Measurements from ENCODE around the gene PTDSS2. TPM values are rescaled to one million over a fixed set of nuclear protein-coding genes. Genes with fewer than 3 reads are reported as not detected.

The PTDSS2 gene
- total and polyA plus RNA-seq, 2 of the 13 experiments (the other 11 are each of a cell fraction or from before 2014, with no cell fraction given) = 21.7 to 26.4 TPM

DNA sequence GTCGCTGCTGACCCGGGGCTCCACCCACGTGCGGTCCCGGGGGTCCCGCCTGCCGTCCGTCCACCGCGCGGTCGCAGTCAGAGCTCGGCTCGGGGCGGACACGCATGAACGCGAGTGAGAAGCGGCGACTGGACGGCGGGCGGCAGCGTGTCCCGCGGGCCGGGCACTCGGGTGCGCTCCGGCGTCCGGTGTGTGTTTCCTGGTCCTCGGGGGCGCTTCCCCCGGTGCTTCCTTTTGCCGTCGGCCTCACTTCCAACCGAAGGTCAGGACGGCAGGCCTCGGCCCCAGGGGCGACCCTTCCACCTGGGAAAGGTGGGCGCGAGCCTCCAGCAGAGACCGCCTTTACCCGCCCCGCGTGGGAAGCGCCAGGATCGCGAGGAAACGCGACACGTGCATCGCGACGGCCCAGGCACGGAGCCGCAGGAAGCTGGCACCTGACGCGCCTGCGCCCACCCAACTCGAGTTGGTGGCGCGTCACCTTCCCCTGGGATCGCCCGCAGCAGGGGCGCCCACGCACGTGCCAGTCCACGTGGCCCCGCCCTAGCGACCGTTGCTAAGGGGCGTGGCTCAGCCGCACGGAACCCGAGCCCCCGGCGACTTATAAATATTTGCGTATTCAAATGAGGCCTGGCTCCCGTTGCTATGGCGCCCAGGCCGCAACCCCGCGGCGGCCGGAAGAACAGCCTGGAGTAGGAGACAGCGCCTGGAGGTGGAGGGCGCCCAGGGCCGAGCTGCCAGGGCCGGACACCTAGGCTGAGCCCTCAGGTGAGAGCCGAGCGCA is 87.0 kb downstream of the PTDSS2 start, which contains the start of gene LRRC56 (continued):
- TF ChIP-seq, protein P1, sequence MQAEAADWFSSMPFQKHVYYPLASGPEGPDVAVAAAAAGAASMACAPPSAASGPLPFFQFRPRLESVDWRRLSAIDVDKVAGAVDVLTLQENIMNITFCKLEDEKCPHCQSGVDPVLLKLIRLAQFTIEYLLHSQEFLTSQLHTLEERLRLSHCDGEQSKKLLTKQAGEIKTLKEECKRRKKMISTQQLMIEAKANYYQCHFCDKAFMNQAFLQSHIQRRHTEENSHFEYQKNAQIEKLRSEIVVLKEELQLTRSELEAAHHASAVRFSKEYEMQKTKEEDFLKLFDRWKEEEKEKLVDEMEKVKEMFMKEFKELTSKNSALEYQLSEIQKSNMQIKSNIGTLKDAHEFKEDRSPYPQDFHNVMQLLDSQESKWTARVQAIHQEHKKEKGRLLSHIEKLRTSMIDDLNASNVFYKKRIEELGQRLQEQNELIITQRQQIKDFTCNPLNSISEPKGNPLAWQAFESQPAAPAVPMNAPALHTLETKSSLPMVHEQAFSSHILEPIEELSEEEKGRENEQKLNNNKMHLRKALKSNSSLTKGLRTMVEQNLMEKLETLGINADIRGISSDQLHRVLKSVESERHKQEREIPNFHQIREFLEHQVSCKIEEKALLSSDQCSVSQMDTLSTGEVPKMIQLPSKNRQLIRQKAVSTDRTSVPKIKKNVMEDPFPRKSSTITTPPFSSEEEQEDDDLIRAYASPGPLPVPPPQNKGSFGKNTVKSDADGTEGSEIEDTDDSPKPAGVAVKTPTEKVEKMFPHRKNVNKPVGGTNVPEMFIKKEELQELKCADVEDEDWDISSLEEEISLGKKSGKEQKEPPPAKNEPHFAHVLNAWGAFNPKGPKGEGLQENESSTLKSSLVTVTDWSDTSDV (CRISPR knock-in tag; IDR thresholded peaks at IDR 0.05) = no peak
- TF ChIP-seq ZNF20 (CRISPR knock-in tag; IDR thresholded peaks at IDR 0.05) (no peak), ZFP1 (CRISPR knock-in tag; IDR thresholded peaks at IDR 0.05) (peak; percentile 23; the same call in 1 of the 2 replicates), GZF1 (CRISPR knock-in tag; IDR thresholded peaks at IDR 0.05) (no peak), ZNF75D (CRISPR knock-in tag; IDR thresholded peaks at IDR 0.05; ENCODE audit: borderline replicate concordance) (no peak), SP2 (CRISPR knock-in tag; IDR thresholded peaks at IDR 0.05) (peak; percentile 46; the same call in 1 of the 2 replicates), CEBPG (CRISPR knock-in tag; IDR thresholded peaks at IDR 0.05) (no peak), MXD4 (CRISPR knock-in tag; IDR thresholded peaks at IDR 0.05) (0 out of 2 replicates have a peak, but pooled peaks have one; percentile 31), CENPX (CRISPR knock-in tag; IDR thresholded peaks at IDR 0.05) (no peak), PITX1 (CRISPR knock-in tag; IDR thresholded peaks at IDR 0.05) (no peak; the same call in 1 of the 2 replicates)
- TF ChIP-seq, protein P2, sequence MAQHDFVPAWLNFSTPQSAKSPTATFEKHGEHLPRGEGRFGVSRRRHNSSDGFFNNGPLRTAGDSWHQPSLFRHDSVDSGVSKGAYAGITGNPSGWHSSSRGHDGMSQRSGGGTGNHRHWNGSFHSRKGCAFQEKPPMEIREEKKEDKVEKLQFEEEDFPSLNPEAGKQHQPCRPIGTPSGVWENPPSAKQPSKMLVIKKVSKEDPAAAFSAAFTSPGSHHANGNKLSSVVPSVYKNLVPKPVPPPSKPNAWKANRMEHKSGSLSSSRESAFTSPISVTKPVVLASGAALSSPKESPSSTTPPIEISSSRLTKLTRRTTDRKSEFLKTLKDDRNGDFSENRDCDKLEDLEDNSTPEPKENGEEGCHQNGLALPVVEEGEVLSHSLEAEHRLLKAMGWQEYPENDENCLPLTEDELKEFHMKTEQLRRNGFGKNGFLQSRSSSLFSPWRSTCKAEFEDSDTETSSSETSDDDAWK (CRISPR knock-in tag; IDR thresholded peaks at IDR 0.05) = no peak
- TF ChIP-seq, protein P3, sequence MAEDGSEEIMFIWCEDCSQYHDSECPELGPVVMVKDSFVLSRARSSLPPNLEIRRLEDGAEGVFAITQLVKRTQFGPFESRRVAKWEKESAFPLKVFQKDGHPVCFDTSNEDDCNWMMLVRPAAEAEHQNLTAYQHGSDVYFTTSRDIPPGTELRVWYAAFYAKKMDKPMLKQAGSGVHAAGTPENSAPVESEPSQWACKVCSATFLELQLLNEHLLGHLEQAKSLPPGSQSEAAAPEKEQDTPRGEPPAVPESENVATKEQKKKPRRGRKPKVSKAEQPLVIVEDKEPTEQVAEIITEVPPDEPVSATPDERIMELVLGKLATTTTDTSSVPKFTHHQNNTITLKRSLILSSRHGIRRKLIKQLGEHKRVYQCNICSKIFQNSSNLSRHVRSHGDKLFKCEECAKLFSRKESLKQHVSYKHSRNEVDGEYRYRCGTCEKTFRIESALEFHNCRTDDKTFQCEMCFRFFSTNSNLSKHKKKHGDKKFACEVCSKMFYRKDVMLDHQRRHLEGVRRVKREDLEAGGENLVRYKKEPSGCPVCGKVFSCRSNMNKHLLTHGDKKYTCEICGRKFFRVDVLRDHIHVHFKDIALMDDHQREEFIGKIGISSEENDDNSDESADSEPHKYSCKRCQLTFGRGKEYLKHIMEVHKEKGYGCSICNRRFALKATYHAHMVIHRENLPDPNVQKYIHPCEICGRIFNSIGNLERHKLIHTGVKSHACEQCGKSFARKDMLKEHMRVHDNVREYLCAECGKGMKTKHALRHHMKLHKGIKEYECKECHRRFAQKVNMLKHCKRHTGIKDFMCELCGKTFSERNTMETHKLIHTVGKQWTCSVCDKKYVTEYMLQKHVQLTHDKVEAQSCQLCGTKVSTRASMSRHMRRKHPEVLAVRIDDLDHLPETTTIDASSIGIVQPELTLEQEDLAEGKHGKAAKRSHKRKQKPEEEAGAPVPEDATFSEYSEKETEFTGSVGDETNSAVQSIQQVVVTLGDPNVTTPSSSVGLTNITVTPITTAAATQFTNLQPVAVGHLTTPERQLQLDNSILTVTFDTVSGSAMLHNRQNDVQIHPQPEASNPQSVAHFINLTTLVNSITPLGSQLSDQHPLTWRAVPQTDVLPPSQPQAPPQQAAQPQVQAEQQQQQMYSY (CRISPR knock-in tag; IDR thresholded peaks at IDR 0.05) = peak; percentile 22; the same call in 1 of the 2 replicates
- TF ChIP-seq, protein P4, sequence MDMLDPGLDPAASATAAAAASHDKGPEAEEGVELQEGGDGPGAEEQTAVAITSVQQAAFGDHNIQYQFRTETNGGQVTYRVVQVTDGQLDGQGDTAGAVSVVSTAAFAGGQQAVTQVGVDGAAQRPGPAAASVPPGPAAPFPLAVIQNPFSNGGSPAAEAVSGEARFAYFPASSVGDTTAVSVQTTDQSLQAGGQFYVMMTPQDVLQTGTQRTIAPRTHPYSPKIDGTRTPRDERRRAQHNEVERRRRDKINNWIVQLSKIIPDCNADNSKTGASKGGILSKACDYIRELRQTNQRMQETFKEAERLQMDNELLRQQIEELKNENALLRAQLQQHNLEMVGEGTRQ (IDR thresholded peaks at IDR 0.05; ENCODE audit: low read depth, low read length) = no peak
- TF ChIP-seq, protein P4 (CRISPR knock-in tag; IDR thresholded peaks at IDR 0.05; ENCODE audit: borderline replicate concordance) = peak; percentile 65; the same call in 1 of the 2 replicates
- TF ChIP-seq, protein P5, sequence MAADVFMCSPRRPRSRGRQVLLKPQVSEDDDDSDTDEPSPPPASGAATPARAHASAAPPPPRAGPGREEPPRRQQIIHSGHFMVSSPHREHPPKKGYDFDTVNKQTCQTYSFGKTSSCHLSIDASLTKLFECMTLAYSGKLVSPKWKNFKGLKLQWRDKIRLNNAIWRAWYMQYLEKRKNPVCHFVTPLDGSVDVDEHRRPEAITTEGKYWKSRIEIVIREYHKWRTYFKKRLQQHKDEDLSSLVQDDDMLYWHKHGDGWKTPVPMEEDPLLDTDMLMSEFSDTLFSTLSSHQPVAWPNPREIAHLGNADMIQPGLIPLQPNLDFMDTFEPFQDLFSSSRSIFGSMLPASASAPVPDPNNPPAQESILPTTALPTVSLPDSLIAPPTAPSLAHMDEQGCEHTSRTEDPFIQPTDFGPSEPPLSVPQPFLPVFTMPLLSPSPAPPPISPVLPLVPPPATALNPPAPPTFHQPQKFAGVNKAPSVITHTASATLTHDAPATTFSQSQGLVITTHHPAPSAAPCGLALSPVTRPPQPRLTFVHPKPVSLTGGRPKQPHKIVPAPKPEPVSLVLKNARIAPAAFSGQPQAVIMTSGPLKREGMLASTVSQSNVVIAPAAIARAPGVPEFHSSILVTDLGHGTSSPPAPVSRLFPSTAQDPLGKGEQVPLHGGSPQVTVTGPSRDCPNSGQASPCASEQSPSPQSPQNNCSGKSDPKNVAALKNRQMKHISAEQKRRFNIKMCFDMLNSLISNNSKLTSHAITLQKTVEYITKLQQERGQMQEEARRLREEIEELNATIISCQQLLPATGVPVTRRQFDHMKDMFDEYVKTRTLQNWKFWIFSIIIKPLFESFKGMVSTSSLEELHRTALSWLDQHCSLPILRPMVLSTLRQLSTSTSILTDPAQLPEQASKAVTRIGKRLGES (CRISPR knock-in tag; IDR thresholded peaks at IDR 0.05; ENCODE audit: borderline replicate concordance) = no peak
